ENCODE results near the gene BTBD19.

DNA sequence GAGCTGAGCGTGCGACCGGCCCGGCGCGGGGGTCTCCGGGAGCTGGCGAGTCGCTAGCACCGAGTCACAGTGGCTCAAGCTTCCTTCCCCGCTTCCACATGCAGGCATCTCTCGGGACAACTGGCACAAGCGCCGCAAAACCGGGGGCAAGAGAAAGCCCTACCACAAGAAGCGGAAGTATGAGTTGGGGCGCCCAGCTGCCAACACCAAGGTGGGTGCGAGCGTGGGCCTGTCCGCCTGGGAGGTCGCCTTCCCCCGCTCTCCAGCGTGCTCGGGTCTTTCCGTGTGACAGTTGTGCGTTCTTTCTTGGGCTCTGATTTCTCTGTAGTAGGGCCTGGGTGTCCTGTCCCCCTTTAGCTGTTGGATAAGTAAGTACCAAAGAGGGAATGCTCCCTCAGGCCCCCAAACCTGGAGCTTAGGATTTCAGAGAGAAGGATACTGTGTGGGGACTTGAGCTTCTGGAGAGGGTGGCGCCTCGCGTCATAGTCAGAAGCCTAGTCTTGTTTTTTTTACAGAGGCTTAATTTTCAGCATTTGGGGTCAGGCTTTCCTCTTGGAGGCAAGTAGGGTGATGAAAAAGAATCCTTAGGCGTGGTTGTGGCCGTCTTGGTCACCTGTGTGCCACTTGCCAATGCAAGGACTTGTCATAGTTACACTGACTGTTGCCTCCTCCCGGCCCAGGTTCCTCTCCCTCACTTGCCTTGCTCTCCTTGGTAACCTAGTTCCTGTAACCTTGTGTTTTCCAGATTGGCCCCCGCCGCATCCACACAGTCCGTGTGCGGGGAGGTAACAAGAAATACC lies 32.2 kb upstream of the BTBD19 start:
- TF ChIP-seq, protein P1, sequence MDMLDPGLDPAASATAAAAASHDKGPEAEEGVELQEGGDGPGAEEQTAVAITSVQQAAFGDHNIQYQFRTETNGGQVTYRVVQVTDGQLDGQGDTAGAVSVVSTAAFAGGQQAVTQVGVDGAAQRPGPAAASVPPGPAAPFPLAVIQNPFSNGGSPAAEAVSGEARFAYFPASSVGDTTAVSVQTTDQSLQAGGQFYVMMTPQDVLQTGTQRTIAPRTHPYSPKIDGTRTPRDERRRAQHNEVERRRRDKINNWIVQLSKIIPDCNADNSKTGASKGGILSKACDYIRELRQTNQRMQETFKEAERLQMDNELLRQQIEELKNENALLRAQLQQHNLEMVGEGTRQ (IDR thresholded peaks at IDR 0.05; ENCODE audit: low read depth, low read length), result no peak
- TF ChIP-seq BHLHE40 (IDR thresholded peaks at IDR 0.05; ENCODE audit: low read depth, low read length) (no peak), CEBPB (IDR thresholded peaks at IDR 0.05; ENCODE audit: low read depth, low read length) (no peak), MAFK (IDR thresholded peaks at IDR 0.05; ENCODE audit: low read depth, low read length) (no peak), POLR2A (IDR thresholded peaks at IDR 0.05; ENCODE audit: low read depth, low read length) (0 out of 2 replicates have a peak, but pooled peaks have one; percentile 18), RCOR1 (IDR thresholded peaks at IDR 0.05; ENCODE audit: insufficient replicate concordance, low read length) (no peak), RAD21 (IDR thresholded peaks at IDR 0.05; ENCODE audit: low read length) (no peak), CHD1 (IDR thresholded peaks at IDR 0.05; ENCODE audit: low read depth, low read length) (no peak)
- TF ChIP-seq, protein P2, sequence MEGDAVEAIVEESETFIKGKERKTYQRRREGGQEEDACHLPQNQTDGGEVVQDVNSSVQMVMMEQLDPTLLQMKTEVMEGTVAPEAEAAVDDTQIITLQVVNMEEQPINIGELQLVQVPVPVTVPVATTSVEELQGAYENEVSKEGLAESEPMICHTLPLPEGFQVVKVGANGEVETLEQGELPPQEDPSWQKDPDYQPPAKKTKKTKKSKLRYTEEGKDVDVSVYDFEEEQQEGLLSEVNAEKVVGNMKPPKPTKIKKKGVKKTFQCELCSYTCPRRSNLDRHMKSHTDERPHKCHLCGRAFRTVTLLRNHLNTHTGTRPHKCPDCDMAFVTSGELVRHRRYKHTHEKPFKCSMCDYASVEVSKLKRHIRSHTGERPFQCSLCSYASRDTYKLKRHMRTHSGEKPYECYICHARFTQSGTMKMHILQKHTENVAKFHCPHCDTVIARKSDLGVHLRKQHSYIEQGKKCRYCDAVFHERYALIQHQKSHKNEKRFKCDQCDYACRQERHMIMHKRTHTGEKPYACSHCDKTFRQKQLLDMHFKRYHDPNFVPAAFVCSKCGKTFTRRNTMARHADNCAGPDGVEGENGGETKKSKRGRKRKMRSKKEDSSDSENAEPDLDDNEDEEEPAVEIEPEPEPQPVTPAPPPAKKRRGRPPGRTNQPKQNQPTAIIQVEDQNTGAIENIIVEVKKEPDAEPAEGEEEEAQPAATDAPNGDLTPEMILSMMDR (conservative IDR thresholded peaks at IDR 0.05; ENCODE audit: low read depth, low read length), result no peak
- TF ChIP-seq, protein P3, sequence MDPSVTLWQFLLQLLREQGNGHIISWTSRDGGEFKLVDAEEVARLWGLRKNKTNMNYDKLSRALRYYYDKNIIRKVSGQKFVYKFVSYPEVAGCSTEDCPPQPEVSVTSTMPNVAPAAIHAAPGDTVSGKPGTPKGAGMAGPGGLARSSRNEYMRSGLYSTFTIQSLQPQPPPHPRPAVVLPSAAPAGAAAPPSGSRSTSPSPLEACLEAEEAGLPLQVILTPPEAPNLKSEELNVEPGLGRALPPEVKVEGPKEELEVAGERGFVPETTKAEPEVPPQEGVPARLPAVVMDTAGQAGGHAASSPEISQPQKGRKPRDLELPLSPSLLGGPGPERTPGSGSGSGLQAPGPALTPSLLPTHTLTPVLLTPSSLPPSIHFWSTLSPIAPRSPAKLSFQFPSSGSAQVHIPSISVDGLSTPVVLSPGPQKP (IDR thresholded peaks at IDR 0.05; ENCODE audit: borderline replicate concordance, low read depth, low read length), result no peak

Measured in IMR-90 (cell line).